Heart right ventricle (tissue), 16 donors: ENCODE data around the gene ACAP3. TPM values are rescaled to one million over a fixed set of nuclear protein-coding genes. Genes with fewer than 3 reads are reported as not detected.

Experiments used
- ATAC-seq, 8 donors: fragments of 200-7000 bp; cut with Tn5 transposase; one replicate each; pipeline ENCODE4 v1.9.1; 2020; ENCODE audit warnings: mild to moderate bottlenecking in 8 of 8, moderate library complexity in 8 of 8, moderate number of reproducible peaks in 1 of 8
- DNase-seq, 2 donors: peaks; one replicate each; pipeline ENCODE4 v3.0.0-alpha.2; 2020
- H3K27ac ChIP-seq, 10 donors: fragments of 200-600 bp; sonication (generic) in 2 of 10; one replicate each; pipeline versions ENCODE4 v1.5.0 to v1.8.0; 2020 to 2022; ENCODE audit warnings: mild to moderate bottlenecking in 3 of 10
- H3K27me3 ChIP-seq, 7 donors: fragments of 200-600 bp; one replicate each; pipeline ENCODE4 v1.8.0; 2021 to 2022; ENCODE audit warnings: mild to moderate bottlenecking in 2 of 7
- H3K36me3 ChIP-seq, 9 donors: fragments of 200-600 bp; sonication (generic) in 1 of 9; one replicate each; pipeline versions ENCODE4 v1.5.0 to v1.8.0; 2020 to 2022; ENCODE audit warnings: mild to moderate bottlenecking in 2 of 9
- H3K4me1 ChIP-seq, 9 donors: fragments of 200-600 bp; sonication (generic) in 1 of 9; one replicate each; pipeline versions ENCODE4 v1.5.0 to v1.8.0; 2020 to 2022; ENCODE audit warnings: mild to moderate bottlenecking in 4 of 9
- H3K4me3 ChIP-seq, 10 donors: fragments of 200-600 bp; sonication (generic) in 2 of 10; one replicate each; pipeline versions ENCODE4 v1.5.0 to v1.8.0; 2020 to 2022; ENCODE audit warnings: mild to moderate bottlenecking in 7 of 10, moderate library complexity in 2 of 10
- H3K9me3 ChIP-seq, 11 donors: fragments of 200-600 bp in 10 of 11; sonication (generic) in 2 of 11; one replicate each; pipeline versions ENCODE4 v1.5.0 to v1.8.0; 2013 to 2022; ENCODE audit warnings: mild to moderate bottlenecking in 2 of 11, control low read depth in 1 of 11, moderate library complexity in 1 of 11
- WGBS, 2 donors: extraction: QIAGEN DNeasy Blood & Tissue Kit; methylation state at CpG; one replicate each; pipeline ENCODE4 v1.1.7; 2013; ENCODE audit warnings: inconsistent platforms in 1 of 2; 5-methylcytosine and 5-hydroxymethylcytosine counted together
- intact Hi-C, 10 donors: fragments of 100-400 bp; cut with DNase I; formaldehyde crosslinking; loops; one replicate each; pipeline versions ENCODE4 v1.11.1 to v1.14.2; 2022
- polyA plus RNA-seq, 2 donors: library from polyadenylated mRNA; stranded (reverse); fragments of 200-250 nt; gene quantifications; one replicate each; pipeline ENCODE4 v1.2.3, GENCODE V29; 2013
- total RNA-seq, 10 donors: library from RNA; stranded (reverse); fragmentation: NEBNext Ultra II Directional in 3 of 10; extraction: Animal tissue kit (Norgen Biotek cat#: 25700) in 3 of 10; gene quantifications; one replicate each; pipeline versions ENCODE4 v1.2.1 to v1.2.4, GENCODE V29; 2021 to 2023
- TF ChIP-seq, protein P1 (sequence below), 9 donors: fragments of 200-600 bp; sonication (generic) in 2 of 9; IDR thresholded peaks; one replicate each; pipeline versions ENCODE4 v1.5.0 to v1.8.0; 2021 to 2022; ENCODE audit warnings: antibody characterized with exemption in 9 of 9, mild to moderate bottlenecking in 5 of 9, moderate library complexity in 1 of 9
- donor health status: Arrhythmogenic right ventricular cardiomyopathy.
- donor health status: ischemic (EF 13 %, LVEDD 7.1; RV severe dilation, severe dysfunction).
- donor health status: healthy with polysubstance abuse.
- donor health status: DM: no; HTN: yes; CAD: no.
- donor health status: DM: no; HTN: no; CAD: no.
- donor health status: ischemic (EF 25% LVEDD 6.9; RV normal size, moderate dysfunction).
- donor health status: ischemic (EF 25% LVEDD 5.7; RV mildly dilated, moderate dysfunction).
- donor health status: healthy.
- donor health status: DM: yes; HTN: yes; CAD: no.
- donor health status: Ischemic cardiomyopathy.
- donor health status: ischemic (EF 35%, LVEDD 5.7; RV mildly dilated, moderate dysfunction).
- donor health status: nonischemic (EF 11% LVEDD 7.7; RV severe dilation, severe dysfunction).
- donor health status: DM: yes; HTN: yes; CAD: no.
- donor health status: PGD.
- donor health status: ischemic (EF 29% LVEDD 5.4; RV normal size, mild dysfunction).
- donor health status: nonischemic (EF 23%, LVEDD 6.1; RV moderate dilation, normal function).

ACAP3 gene
- total and polyA plus RNA-seq, 12 donors = 22.2 to 152 (median 30.4) TPM

DNA sequence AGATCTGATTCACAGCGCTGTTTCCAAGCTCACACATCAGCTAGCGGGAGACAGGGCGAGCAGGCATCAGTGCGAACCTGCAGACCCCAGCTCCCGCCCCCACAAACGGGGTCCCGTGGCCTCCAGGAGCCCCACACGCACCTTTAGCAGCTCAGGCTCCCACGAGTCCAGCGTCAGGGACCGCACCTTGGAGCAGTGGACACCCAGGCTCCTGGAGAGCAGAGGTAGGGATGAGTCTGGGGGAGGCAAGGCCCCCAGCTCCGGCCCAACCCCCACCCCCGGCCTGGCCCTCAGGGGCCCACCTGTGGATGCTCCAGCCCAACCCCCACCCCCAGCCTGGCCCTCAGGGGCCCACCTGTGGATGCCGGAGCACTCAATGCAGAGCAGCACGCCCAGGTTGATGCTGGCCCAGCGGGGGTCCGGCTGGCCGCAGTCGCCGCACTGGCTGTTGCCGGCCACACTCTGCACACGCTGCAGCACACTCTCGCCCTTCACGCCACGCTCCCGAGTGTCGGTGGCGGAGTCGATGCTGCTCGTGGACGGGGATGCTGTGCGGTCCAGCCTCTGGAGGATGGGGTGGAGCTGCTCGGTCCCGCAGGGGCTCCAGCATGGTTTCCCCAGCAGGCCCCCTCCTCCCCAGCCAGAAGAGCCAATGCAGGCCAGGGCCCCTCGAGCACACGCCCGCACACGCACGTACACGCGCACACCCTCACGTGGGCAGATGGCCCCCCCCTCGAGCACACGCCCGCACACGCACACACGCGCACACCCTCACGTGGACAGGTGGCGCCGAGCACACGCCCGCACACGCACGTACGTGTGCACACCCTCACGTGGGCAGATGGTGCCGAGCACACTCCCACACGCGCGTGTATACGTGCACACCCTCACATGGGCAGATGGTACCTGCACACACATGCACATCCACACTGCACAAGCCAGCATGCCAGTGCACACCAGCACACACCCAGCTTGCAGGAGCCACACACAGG, 11.4 kb downstream of the ACAP3 start:
- no peaks in the 10 kb centered on the region for H3K9me3 ChIP-seq
- TF ChIP-seq, protein P1, sequence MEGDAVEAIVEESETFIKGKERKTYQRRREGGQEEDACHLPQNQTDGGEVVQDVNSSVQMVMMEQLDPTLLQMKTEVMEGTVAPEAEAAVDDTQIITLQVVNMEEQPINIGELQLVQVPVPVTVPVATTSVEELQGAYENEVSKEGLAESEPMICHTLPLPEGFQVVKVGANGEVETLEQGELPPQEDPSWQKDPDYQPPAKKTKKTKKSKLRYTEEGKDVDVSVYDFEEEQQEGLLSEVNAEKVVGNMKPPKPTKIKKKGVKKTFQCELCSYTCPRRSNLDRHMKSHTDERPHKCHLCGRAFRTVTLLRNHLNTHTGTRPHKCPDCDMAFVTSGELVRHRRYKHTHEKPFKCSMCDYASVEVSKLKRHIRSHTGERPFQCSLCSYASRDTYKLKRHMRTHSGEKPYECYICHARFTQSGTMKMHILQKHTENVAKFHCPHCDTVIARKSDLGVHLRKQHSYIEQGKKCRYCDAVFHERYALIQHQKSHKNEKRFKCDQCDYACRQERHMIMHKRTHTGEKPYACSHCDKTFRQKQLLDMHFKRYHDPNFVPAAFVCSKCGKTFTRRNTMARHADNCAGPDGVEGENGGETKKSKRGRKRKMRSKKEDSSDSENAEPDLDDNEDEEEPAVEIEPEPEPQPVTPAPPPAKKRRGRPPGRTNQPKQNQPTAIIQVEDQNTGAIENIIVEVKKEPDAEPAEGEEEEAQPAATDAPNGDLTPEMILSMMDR (IDR thresholded peaks at IDR 0.05) = no peak
- H3K27ac ChIP-seq = no peak overlapping the region
- H3K36me3 ChIP-seq = peaks cover 0 to 63% (median 16%) of the 10 kb centered on the region in 9 donors
- intact Hi-C loops = loop anchor here in 3 of 10 donors (10.0 kb wide), 3 partner anchors 172 to 272 kb away; partner anchors contain the start of gene AGRN (in 1 of the 3)
- no peak for ATAC-seq
- H3K4me1 ChIP-seq = peaks cover 0 to 13% (median 3%) of the 10 kb centered on the region in 9 donors
- no peaks in the 10 kb centered on the region for H3K27me3 ChIP-seq
- no peak for DNase-seq
- no peak overlapping the region for H3K4me3 ChIP-seq
- WGBS, 2 donors = 94 to 96% methylated on average over 61 to 62 of the region's 62 CpGs

DNA sequence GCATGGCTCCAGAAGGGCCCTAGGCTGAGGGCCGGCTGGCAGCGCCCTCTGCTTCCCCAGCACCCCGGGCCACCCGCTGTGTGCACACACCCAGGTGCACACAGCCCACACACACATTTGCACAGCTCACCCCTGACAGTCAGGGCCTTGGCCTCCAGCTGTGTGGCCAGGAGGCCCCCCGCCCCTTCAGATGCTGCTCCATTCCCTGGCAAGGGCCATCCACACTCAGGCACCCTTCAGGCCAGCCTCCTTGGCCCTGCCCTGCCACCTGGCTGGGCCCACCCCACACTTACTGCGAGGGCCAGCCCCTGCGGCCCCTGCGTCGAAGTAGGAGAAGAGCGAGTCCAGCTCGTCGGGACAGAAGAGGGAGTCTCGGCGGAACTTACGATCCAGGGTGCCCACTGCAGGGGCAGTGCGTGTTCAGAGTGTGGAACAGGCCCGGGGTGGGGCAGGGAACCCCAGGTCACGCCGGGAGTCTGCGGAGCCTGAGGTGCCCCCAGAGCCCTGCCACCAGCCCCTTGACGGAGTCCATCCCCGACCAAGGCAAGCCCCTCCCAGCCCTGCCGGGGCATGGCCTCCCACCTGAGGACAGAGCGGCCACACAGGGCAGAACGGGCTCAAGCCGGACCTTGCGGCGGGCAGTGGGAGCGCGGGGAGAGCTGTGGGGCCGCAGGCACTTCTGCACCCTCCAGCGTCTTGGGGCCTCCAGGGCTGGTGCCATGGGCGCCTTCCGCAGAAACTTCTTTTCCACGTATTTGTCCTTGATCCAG, 12.4 kb downstream of the ACAP3 start:
- Histone ChIP-seq H3K4me1 (peaks cover 0 to 20% (median 7%) of the 10 kb centered on the region in 9 donors), H3K27ac (no peak overlapping the region), H3K9me3 (no peaks in the 10 kb centered on the region), H3K27me3 (no peaks in the 10 kb centered on the region), H3K36me3 (peaks cover 0 to 61% (median 16%) of the 10 kb centered on the region in 9 donors), H3K4me3 (no peak overlapping the region)
- DNase-seq (no peak), ATAC-seq (no peak)
- intact Hi-C loops = loop anchor here in 3 of 10 donors (10.0 kb wide), 3 partner anchors 171 to 271 kb away; partner anchors contain the start of gene AGRN (in 1 of the 3)
- TF ChIP-seq, protein P1 (IDR thresholded peaks at IDR 0.05) = no peak
- 93 to 96% methylated on average over 35 of the region's 35 CpGs for WGBS, 2 donors

DNA sequence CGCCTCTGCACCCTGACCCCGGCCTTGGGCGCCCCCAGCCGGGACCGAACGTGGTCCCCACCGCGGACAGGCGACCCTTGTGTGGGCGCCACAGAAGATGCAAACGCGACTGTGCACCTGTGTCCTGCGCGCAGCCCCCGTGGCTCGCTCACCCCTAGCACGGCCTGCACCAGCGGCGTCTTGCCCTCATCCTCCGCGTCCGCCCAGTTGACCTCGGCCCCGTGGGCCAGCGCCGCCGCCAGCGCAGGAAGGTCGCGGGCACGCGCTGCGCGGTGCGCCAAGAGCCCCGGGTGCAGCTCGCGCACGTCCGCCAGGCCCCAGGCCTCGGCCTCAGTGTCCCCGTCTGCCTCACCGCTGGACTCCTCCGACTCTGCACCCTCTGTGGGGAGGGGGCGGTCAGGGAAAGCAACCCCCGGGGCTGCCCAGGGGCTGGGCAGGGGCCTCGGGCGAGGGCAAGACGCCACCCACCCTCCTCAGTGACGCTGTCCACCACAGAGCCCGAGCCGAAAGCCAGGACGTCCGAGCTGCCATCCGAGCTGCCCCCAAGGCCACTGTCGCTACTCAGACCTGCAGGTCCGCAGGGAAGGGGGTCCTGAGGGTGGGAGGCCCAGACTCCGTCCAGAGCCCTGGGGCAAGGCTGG, 13.4 kb downstream of the ACAP3 start:
- Histone ChIP-seq H3K27ac (no peak overlapping the region), H3K4me1 (peaks cover 0 to 20% (median 7%) of the 10 kb centered on the region in 9 donors), H3K36me3 (peaks cover 0 to 52% (median 16%) of the 10 kb centered on the region in 9 donors), H3K4me3 (no peak overlapping the region), H3K27me3 (no peaks in the 10 kb centered on the region), H3K9me3 (no peaks in the 10 kb centered on the region)
- 88 to 90% methylated on average over 41 to 58 of the region's 58 CpGs for WGBS, 2 donors
- no peak for DNase-seq
- intact Hi-C loops = loop anchor here in 5 of 10 donors (5.0 to 10.0 kb wide), 4 partner anchors 170 to 270 kb away; partner anchors contain the start of gene AGRN (in 1 of the 5)
- TF ChIP-seq, protein P1 (IDR thresholded peaks at IDR 0.05) = no peak
- ATAC-seq = no peak
